GM12878 (cell line): Measurements from ENCODE around the gene P3H3.

Source experiments
- LARP7 ChIP-seq: fragments of 450-650 bp; IDR thresholded peaks from 2 replicates; pipeline ENCODE4 v1.6.1; 2017; ENCODE audit warnings: mild to moderate bottlenecking
- TF ChIP-seq, protein P1 (sequence below), 3 experiments: IDR thresholded peaks in 2 of 3; conservative IDR thresholded peaks in 1 of 3; 2 replicates each; pipeline ENCODE4 v1.5.1; 2011; ENCODE audit warnings: low read depth in 3 of 3, low read length in 3 of 3, mild to moderate bottlenecking in 3 of 3, control low read depth in 2 of 3, moderate library complexity in 2 of 3, inconsistent platforms in 1 of 3, mixed read lengths in 1 of 3; ENCODE audit not compliant: control insufficient read depth in 2 of 3, insufficient read depth in 1 of 3; ENCODE audit errors: extremely low read depth in 1 of 3

DNA sequence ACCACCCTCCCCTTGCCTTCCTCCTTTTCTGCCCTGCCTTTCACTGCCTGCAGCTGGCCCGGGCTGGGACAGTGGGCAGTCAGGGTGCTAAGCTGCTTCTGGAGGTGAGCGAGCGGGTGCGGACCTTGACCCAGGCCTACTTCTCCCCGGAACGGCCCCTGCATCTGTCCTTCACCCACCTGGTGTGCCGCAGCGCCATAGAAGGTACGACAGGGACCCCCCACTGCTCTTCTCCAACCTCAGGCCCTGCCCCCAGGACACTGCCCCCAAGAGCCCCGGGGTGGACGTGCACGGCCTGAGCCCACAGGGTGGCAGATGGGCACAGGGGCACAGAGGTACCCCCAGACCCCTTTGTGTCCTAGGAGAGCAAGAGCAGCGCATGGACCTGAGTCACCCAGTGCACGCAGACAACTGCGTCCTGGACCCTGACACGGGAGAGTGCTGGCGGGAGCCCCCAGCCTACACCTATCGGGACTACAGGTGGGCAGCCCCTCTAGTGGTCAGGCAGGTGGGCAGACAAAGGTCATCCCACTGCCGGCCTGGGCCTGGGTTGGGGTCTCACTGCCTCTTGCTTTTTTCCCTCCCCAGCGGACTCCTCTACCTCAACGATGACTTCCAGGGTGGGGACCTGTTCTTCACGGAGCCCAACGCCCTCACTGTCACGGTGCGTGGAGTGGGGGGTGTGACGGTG is 9.3 kb downstream of the P3H3 start:
- TF ChIP-seq, protein P1, sequence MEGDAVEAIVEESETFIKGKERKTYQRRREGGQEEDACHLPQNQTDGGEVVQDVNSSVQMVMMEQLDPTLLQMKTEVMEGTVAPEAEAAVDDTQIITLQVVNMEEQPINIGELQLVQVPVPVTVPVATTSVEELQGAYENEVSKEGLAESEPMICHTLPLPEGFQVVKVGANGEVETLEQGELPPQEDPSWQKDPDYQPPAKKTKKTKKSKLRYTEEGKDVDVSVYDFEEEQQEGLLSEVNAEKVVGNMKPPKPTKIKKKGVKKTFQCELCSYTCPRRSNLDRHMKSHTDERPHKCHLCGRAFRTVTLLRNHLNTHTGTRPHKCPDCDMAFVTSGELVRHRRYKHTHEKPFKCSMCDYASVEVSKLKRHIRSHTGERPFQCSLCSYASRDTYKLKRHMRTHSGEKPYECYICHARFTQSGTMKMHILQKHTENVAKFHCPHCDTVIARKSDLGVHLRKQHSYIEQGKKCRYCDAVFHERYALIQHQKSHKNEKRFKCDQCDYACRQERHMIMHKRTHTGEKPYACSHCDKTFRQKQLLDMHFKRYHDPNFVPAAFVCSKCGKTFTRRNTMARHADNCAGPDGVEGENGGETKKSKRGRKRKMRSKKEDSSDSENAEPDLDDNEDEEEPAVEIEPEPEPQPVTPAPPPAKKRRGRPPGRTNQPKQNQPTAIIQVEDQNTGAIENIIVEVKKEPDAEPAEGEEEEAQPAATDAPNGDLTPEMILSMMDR (IDR thresholded peaks at IDR 0.05 in 2 of 3, conservative IDR thresholded peaks at IDR 0.05 in 1 of 3; ENCODE audit: control insufficient read depth in 2 of 3, extremely low read depth in 1 of 3, insufficient read depth in 1 of 3, low read depth in 3 of 3, low read length in 3 of 3) = no peak
- no peak for TF ChIP-seq LARP7
